ENCODE results near the gene SORBS1. TPM values are rescaled to one million over a fixed set of nuclear protein-coding genes. Genes with fewer than 3 reads are reported as not detected.

Gene SORBS1
- polyA plus RNA-seq, 1 donor from 2014 or later = 39.5 TPM

- no peaks in the 10 kb centered on the region for H4K20me1 ChIP-seq (ENCODE audit: insufficient read depth)
- no peaks in the 10 kb centered on the region for H3K27me3 ChIP-seq (ENCODE audit: insufficient read depth, low read depth, low read length)
- H3K4me2 ChIP-seq (ENCODE audit: low read length) = no peak overlapping the region
- no peak overlapping the region for H3K4me3 ChIP-seq (ENCODE audit: low read length)
- no peak for TF ChIP-seq EP300 (conservative IDR thresholded peaks at IDR 0.05; ENCODE audit: poor library complexity, severe bottlenecking)
- TF ChIP-seq TAF1 (IDR thresholded peaks at IDR 0.05; ENCODE audit: low read depth) = no peak
- no peak for TF ChIP-seq POLR2AphosphoS5 (IDR thresholded peaks at IDR 0.05)
- no peak for TF ChIP-seq RAD21 (conservative IDR thresholded peaks at IDR 0.05)
- no peak for TF ChIP-seq MXI1 (conservative IDR thresholded peaks at IDR 0.05; ENCODE audit: poor library complexity, severe bottlenecking)
- TF ChIP-seq SMC3 (conservative IDR thresholded peaks at IDR 0.05; ENCODE audit: poor library complexity) = no peak
- TF ChIP-seq, protein P1, sequence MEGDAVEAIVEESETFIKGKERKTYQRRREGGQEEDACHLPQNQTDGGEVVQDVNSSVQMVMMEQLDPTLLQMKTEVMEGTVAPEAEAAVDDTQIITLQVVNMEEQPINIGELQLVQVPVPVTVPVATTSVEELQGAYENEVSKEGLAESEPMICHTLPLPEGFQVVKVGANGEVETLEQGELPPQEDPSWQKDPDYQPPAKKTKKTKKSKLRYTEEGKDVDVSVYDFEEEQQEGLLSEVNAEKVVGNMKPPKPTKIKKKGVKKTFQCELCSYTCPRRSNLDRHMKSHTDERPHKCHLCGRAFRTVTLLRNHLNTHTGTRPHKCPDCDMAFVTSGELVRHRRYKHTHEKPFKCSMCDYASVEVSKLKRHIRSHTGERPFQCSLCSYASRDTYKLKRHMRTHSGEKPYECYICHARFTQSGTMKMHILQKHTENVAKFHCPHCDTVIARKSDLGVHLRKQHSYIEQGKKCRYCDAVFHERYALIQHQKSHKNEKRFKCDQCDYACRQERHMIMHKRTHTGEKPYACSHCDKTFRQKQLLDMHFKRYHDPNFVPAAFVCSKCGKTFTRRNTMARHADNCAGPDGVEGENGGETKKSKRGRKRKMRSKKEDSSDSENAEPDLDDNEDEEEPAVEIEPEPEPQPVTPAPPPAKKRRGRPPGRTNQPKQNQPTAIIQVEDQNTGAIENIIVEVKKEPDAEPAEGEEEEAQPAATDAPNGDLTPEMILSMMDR (IDR thresholded peaks at IDR 0.05; ENCODE audit: poor library complexity, severe bottlenecking) = no peak
- H3F3A ChIP-seq (ENCODE audit: insufficient read depth, low read length, poor library complexity, severe bottlenecking) = no peaks in the 10 kb centered on the region
- H2AFZ ChIP-seq (ENCODE audit: low read depth, low read length) = no peak overlapping the region
- H3K27ac ChIP-seq (ENCODE audit: low read length) = no peak overlapping the region
- H3K36me3 ChIP-seq (ENCODE audit: insufficient read depth, low read length) = no peaks in the 10 kb centered on the region
- H3K9me2 ChIP-seq (ENCODE audit: insufficient read depth, low read length) = no peaks in the 10 kb centered on the region
- no peak overlapping the region for H3K9ac ChIP-seq (ENCODE audit: low read length)
- H3K9me3 ChIP-seq (ENCODE audit: low read length) = no peaks in the 10 kb centered on the region
- H3K79me2 ChIP-seq (replicated peaks; ENCODE audit: insufficient read depth, low read length) = no peaks in the 10 kb centered on the region
Measured at GRCh38 chr10:95536017-95536416, 25.2 kb downstream of the SORBS1 start.

GRCh38 chr10:95535526-95535925 is 25.6 kb downstream of the SORBS1 start:
- Histone ChIP-seq H3K27ac (ENCODE audit: low read length) (no peak overlapping the region), H3K9me2 (ENCODE audit: insufficient read depth, low read length) (no peaks in the 10 kb centered on the region), H2AFZ (ENCODE audit: low read depth, low read length) (no peak overlapping the region), H4K20me1 (ENCODE audit: insufficient read depth) (no peaks in the 10 kb centered on the region), H3K79me2 (replicated peaks; ENCODE audit: insufficient read depth, low read length) (no peaks in the 10 kb centered on the region), H3K36me3 (ENCODE audit: insufficient read depth, low read length) (no peaks in the 10 kb centered on the region), H3K27me3 (ENCODE audit: insufficient read depth, low read depth, low read length) (no peaks in the 10 kb centered on the region), H3K4me3 (ENCODE audit: low read length) (no peak overlapping the region), H3F3A (ENCODE audit: insufficient read depth, low read length, poor library complexity, severe bottlenecking) (no peaks in the 10 kb centered on the region), H3K9ac (ENCODE audit: low read length) (no peak overlapping the region), H3K4me2 (ENCODE audit: low read length) (no peak overlapping the region), H3K9me3 (ENCODE audit: low read length) (no peaks in the 10 kb centered on the region)
- TF ChIP-seq RAD21 (conservative IDR thresholded peaks at IDR 0.05) (no peak), TAF1 (IDR thresholded peaks at IDR 0.05; ENCODE audit: low read depth) (no peak), POLR2AphosphoS5 (IDR thresholded peaks at IDR 0.05) (no peak), EZH2 (IDR thresholded peaks at IDR 0.05; ENCODE audit: borderline replicate concordance, insufficient read depth, low read length, poor library complexity, severe bottlenecking) (no peak)
- TF ChIP-seq, protein P2, sequence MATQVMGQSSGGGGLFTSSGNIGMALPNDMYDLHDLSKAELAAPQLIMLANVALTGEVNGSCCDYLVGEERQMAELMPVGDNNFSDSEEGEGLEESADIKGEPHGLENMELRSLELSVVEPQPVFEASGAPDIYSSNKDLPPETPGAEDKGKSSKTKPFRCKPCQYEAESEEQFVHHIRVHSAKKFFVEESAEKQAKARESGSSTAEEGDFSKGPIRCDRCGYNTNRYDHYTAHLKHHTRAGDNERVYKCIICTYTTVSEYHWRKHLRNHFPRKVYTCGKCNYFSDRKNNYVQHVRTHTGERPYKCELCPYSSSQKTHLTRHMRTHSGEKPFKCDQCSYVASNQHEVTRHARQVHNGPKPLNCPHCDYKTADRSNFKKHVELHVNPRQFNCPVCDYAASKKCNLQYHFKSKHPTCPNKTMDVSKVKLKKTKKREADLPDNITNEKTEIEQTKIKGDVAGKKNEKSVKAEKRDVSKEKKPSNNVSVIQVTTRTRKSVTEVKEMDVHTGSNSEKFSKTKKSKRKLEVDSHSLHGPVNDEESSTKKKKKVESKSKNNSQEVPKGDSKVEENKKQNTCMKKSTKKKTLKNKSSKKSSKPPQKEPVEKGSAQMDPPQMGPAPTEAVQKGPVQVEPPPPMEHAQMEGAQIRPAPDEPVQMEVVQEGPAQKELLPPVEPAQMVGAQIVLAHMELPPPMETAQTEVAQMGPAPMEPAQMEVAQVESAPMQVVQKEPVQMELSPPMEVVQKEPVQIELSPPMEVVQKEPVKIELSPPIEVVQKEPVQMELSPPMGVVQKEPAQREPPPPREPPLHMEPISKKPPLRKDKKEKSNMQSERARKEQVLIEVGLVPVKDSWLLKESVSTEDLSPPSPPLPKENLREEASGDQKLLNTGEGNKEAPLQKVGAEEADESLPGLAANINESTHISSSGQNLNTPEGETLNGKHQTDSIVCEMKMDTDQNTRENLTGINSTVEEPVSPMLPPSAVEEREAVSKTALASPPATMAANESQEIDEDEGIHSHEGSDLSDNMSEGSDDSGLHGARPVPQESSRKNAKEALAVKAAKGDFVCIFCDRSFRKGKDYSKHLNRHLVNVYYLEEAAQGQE (IDR thresholded peaks at IDR 0.05; ENCODE audit: borderline replicate concordance) = no peak
- TF ChIP-seq, protein P1 (IDR thresholded peaks at IDR 0.05; ENCODE audit: poor library complexity, severe bottlenecking) = no peak

Data from neural cell (in vitro differentiated cells).